H9 (cell line): ENCODE results near the gene GAP43. TPM values are rescaled to one million over a fixed set of nuclear protein-coding genes. Genes with fewer than 3 reads are reported as not detected.

Experiments used
- DNase-seq: peaks from one replicate; pipeline ENCODE4 v3.0.0-alpha.2; 2017
- H2AFZ ChIP-seq: one replicate; pipeline ENCODE4 v1.6.1; 2013; ENCODE audit warnings: mild to moderate bottlenecking, low read length, control low read depth, moderate library complexity
- H2AK5ac ChIP-seq: 2 replicates; pipeline ENCODE4 v1.6.1; 2013; ENCODE audit warnings: low read length, control low read depth, mixed read lengths; ENCODE audit not compliant: insufficient read length
- H2BK120ac ChIP-seq: one replicate; pipeline ENCODE4 v1.6.1; 2013; ENCODE audit warnings: low read depth, mild to moderate bottlenecking, low read length, control low read depth, inconsistent platforms; ENCODE audit not compliant: poor library complexity, severe bottlenecking
- H2BK12ac ChIP-seq: 2 replicates; pipeline ENCODE4 v1.6.1; 2013; ENCODE audit warnings: low read length, control low read depth, mixed read lengths, low read depth; ENCODE audit not compliant: insufficient read length
- H2BK15ac ChIP-seq: 2 replicates; pipeline ENCODE4 v1.6.1; 2013; ENCODE audit warnings: low read depth, low read length, control low read depth
- H2BK20ac ChIP-seq: one replicate; pipeline ENCODE4 v1.6.1; 2013; ENCODE audit warnings: low read depth, mild to moderate bottlenecking, low read length, control low read depth, inconsistent platforms; ENCODE audit not compliant: poor library complexity, severe bottlenecking
- H2BK5ac ChIP-seq: 2 replicates; pipeline ENCODE4 v1.6.1; 2013; ENCODE audit warnings: low read length, control low read depth, mixed read lengths; ENCODE audit not compliant: insufficient read length
- H3K14ac ChIP-seq: 2 replicates; pipeline ENCODE4 v1.6.1; 2013; ENCODE audit warnings: low read length, control low read depth; ENCODE audit not compliant: insufficient read depth
- H3K18ac ChIP-seq: 2 replicates; pipeline ENCODE4 v1.6.1; 2013; ENCODE audit warnings: low read depth, mild to moderate bottlenecking, mixed read lengths, low read length, control low read depth; ENCODE audit not compliant: insufficient read length
- H3K23ac ChIP-seq: 2 replicates; pipeline ENCODE4 v1.6.1; 2013; ENCODE audit warnings: low read length, control low read depth, mixed read lengths, low read depth; ENCODE audit not compliant: insufficient read length
- H3K23me2 ChIP-seq: 2 replicates; pipeline ENCODE4 v1.6.1; 2013; ENCODE audit warnings: low read depth, mild to moderate bottlenecking, mixed read lengths, low read length, control low read depth; ENCODE audit not compliant: insufficient read length, poor library complexity, severe bottlenecking
- H3K27ac ChIP-seq: 2 replicates; pipeline ENCODE4 v1.5.1; 2013; ENCODE audit warnings: low read length, control low read depth, mixed read lengths, low read depth; ENCODE audit not compliant: insufficient read length
- H3K27me3 ChIP-seq: 2 replicates; pipeline ENCODE4 v1.6.1; 2013; ENCODE audit warnings: low read length, control low read depth, inconsistent platforms; ENCODE audit not compliant: insufficient read depth
- H3K4ac ChIP-seq: 2 replicates; pipeline ENCODE4 v1.6.1; 2013; ENCODE audit warnings: low read depth, mild to moderate bottlenecking, control low read depth, inconsistent platforms, low read length, moderate library complexity
- H3K4me1 ChIP-seq: 2 replicates; pipeline ENCODE4 v1.6.1; 2013; ENCODE audit warnings: low read length, control low read depth, inconsistent platforms; ENCODE audit not compliant: insufficient read depth
- H3K4me2 ChIP-seq: 2 replicates; pipeline ENCODE4 v1.6.1; 2013; ENCODE audit warnings: low read length, control low read depth, mixed read lengths; ENCODE audit not compliant: insufficient read length, insufficient read depth
- H3K56ac ChIP-seq: 2 replicates; pipeline ENCODE4 v1.6.1; 2013; ENCODE audit warnings: low read depth, mild to moderate bottlenecking, mixed read lengths, low read length, control low read depth; ENCODE audit not compliant: insufficient read length
- H3K79me1 ChIP-seq: 2 replicates; pipeline ENCODE4 v1.6.1; 2013; ENCODE audit warnings: low read depth, mild to moderate bottlenecking, moderate library complexity, low read length, control low read depth, inconsistent platforms; ENCODE audit not compliant: insufficient read depth, poor library complexity, severe bottlenecking
- H3K79me2 ChIP-seq: 2 replicates; pipeline ENCODE4 v1.6.1; 2013; ENCODE audit warnings: low read length, control low read depth, inconsistent platforms; ENCODE audit not compliant: insufficient read depth
- H3K9ac ChIP-seq: 2 replicates; pipeline ENCODE4 v1.6.1; 2013; ENCODE audit warnings: low read length, control low read depth, mixed read lengths; ENCODE audit not compliant: insufficient read length; ENCODE audit errors: extremely low read depth
- H3K9me3 ChIP-seq: one replicate; pipeline ENCODE4 v1.6.1; 2013; ENCODE audit warnings: low read depth, low read length, inconsistent platforms; ENCODE audit not compliant: control insufficient read depth
- H3T11ph ChIP-seq: one replicate; pipeline ENCODE4 v1.6.1; 2013; ENCODE audit warnings: mild to moderate bottlenecking, low read length, control low read depth, inconsistent platforms
- H4K20me1 ChIP-seq: one replicate; pipeline ENCODE4 v1.6.1; 2013; ENCODE audit not compliant: control insufficient read depth, insufficient read length, insufficient read depth
- H4K5ac ChIP-seq: 2 replicates; pipeline ENCODE4 v1.6.1; 2013; ENCODE audit warnings: low read depth, mild to moderate bottlenecking, mixed read lengths, low read length, control low read depth; ENCODE audit not compliant: insufficient read length
- H4K8ac ChIP-seq: replicated peaks from 2 replicates; pipeline ENCODE4 v1.6.1; 2013; ENCODE audit warnings: low read length, control low read depth, mixed read lengths, low read depth; ENCODE audit not compliant: insufficient read length
- H4K91ac ChIP-seq: 2 replicates; pipeline ENCODE4 v1.6.1; 2013; ENCODE audit warnings: low read depth, mild to moderate bottlenecking, moderate library complexity, mixed read lengths, low read length, control low read depth; ENCODE audit not compliant: insufficient read length
- H3K27ac Mint-ChIP-seq, 3 experiments: 2 replicates in 2 of 3; 3 replicates in 1 of 3; pipeline ENCODE4 v1.8.0; 2020 to 2021; ENCODE audit warnings: mixed read lengths in 3 of 3, mild to moderate bottlenecking in 1 of 3, moderate library complexity in 1 of 3
- H3K27me3 Mint-ChIP-seq: 2 replicates; pipeline ENCODE4 v1.8.0; 2021; ENCODE audit warnings: low read depth, mild to moderate bottlenecking, moderate library complexity, mixed read lengths
- H3K36me3 Mint-ChIP-seq, 3 experiments: 2 replicates in 2 of 3; 3 replicates in 1 of 3; pipeline ENCODE4 v1.8.0; 2020 to 2021; ENCODE audit warnings: low read depth in 3 of 3, mixed read lengths in 3 of 3; ENCODE audit not compliant: insufficient read depth in 1 of 3
- H3K4me1 Mint-ChIP-seq, 2 experiments: 2 replicates each; pipeline ENCODE4 v1.8.0; 2020; ENCODE audit warnings: mixed read lengths in 2 of 2
- H3K4me3 Mint-ChIP-seq, 2 experiments: 2 replicates in 1 of 2; 3 replicates in 1 of 2; pipeline ENCODE4 v1.8.0; 2020 to 2021; ENCODE audit warnings: mild to moderate bottlenecking in 2 of 2, mixed read lengths in 2 of 2, moderate library complexity in 1 of 2
- H3K9me3 Mint-ChIP-seq, 2 experiments: 2 replicates in 1 of 2; 3 replicates in 1 of 2; pipeline ENCODE4 v1.8.0; 2020; ENCODE audit warnings: mild to moderate bottlenecking in 2 of 2, mixed read lengths in 2 of 2, moderate library complexity in 1 of 2
- WGBS: extraction: QIAGEN DNeasy Blood & Tissue Kit; methylation state at CpG from one replicate; pipeline ENCODE4 v1.1.7; 2013; ENCODE audit warnings: missing lambda C conversion rate, low lambda C conversion rate, mixed read lengths; ENCODE audit not compliant: insufficient read length; ENCODE audit errors: extremely low coverage; 5-methylcytosine and 5-hydroxymethylcytosine counted together
- total RNA-seq: library from RNA; stranded (reverse); gene quantifications from 2 replicates; pipeline ENCODE4 v1.2.1, GENCODE V29; 2021
- TF ChIP-seq, protein P1 (sequence below): fragments of 200-600 bp; sonication (generic); conservative IDR thresholded peaks from 3 replicates; pipeline ENCODE4 v1.8.0; 2021; ENCODE audit warnings: antibody characterized with exemption, mild to moderate bottlenecking

The GAP43 gene
- total RNA-seq, 1 experiment from 2014 or later: 12.8 TPM

DNA sequence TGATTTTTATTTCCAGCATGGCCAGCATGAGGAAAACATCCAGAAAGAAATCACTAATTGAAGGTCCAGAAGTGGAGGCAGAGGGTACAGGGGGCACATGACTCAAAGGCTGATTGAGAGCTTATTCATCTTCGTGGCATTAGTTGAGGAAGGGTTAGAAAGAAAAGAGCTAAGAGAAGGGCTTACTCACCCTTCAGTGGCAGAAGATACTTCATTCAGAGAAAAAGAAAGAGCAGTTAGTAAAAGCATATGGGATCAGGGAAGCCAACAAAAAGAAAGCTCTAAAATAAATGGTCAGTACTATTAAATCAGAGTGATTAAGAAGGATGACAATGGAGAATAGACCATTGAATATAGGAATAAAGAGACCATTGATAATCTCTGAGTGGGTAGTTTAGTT, 25.2 kb downstream of the GAP43 start:
- DNase-seq: no peak
- Histone ChIP-seq H2BK12ac (no peak overlapping the region), H3K4ac (no peak overlapping the region), H4K8ac (no peak overlapping the region), H3K79me2 (no peaks in the 10 kb centered on the region), H2AFZ (no peak overlapping the region), H3K56ac (no peak overlapping the region), H3K27ac (no peak overlapping the region), H4K91ac (no peak overlapping the region), H3K23me2 (no peaks in the 10 kb centered on the region), H3K4me1 (no peaks in the 10 kb centered on the region), H2BK20ac (no peak overlapping the region), H3K9ac (no peak overlapping the region), H3K9me3 (no peaks in the 10 kb centered on the region), H4K20me1 (no peaks in the 10 kb centered on the region), H3K23ac (no peak overlapping the region), H3K27me3 (no peaks in the 10 kb centered on the region), H2BK15ac (no peak overlapping the region), H2BK5ac (no peak overlapping the region), H3K18ac (no peak overlapping the region), H2BK120ac (no peak overlapping the region), H2AK5ac (no peak overlapping the region), H3T11ph (no peak overlapping the region), H4K5ac (no peak overlapping the region), H3K4me2 (no peak overlapping the region), H3K79me1 (no peaks in the 10 kb centered on the region), H3K14ac (no peak overlapping the region)
- Mint-ChIP-seq H3K4me1 (no peaks in the 10 kb centered on the region; a peak in 1 of 4 replicates), H3K9me3 (no peaks in the 10 kb centered on the region), H3K27ac (no peak overlapping the region), H3K27me3 (no peaks in the 10 kb centered on the region), H3K36me3 (no peaks in the 10 kb centered on the region), H3K4me3 (no peak overlapping the region)
- no CpG with 5 or more reads among the region's 1 CpG for WGBS
- TF ChIP-seq, protein P1, sequence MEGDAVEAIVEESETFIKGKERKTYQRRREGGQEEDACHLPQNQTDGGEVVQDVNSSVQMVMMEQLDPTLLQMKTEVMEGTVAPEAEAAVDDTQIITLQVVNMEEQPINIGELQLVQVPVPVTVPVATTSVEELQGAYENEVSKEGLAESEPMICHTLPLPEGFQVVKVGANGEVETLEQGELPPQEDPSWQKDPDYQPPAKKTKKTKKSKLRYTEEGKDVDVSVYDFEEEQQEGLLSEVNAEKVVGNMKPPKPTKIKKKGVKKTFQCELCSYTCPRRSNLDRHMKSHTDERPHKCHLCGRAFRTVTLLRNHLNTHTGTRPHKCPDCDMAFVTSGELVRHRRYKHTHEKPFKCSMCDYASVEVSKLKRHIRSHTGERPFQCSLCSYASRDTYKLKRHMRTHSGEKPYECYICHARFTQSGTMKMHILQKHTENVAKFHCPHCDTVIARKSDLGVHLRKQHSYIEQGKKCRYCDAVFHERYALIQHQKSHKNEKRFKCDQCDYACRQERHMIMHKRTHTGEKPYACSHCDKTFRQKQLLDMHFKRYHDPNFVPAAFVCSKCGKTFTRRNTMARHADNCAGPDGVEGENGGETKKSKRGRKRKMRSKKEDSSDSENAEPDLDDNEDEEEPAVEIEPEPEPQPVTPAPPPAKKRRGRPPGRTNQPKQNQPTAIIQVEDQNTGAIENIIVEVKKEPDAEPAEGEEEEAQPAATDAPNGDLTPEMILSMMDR: no peak
